ENCODE measurements around the gene POLR1E.
"Not testable (repeated sequence)": the region's sequence is repeated elsewhere in the genome, so short reads cannot be mapped to it uniquely, and the experiment has no call there.

POLR1E gene

DNA sequence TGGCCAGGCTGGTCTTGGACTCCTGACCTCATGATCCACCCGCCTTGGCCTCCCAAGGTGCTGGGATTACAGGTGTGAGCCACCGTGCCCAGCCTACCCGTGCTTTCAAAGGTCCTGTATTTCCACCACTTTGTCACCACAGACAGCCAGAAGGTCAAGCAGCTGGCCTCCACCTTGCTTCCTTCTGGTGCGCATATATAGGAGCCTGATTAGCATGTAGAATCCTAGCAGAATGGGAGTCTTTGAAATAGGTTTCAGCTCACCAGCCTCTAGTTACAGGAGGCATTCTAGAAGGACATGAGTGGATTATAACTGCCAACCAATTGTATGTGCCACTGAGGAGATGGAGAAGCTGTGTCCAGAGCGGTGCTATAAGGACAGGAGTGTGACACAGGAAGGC lies 18.9 kb downstream of the POLR1E start:
- DNase-seq: no peak

DNA sequence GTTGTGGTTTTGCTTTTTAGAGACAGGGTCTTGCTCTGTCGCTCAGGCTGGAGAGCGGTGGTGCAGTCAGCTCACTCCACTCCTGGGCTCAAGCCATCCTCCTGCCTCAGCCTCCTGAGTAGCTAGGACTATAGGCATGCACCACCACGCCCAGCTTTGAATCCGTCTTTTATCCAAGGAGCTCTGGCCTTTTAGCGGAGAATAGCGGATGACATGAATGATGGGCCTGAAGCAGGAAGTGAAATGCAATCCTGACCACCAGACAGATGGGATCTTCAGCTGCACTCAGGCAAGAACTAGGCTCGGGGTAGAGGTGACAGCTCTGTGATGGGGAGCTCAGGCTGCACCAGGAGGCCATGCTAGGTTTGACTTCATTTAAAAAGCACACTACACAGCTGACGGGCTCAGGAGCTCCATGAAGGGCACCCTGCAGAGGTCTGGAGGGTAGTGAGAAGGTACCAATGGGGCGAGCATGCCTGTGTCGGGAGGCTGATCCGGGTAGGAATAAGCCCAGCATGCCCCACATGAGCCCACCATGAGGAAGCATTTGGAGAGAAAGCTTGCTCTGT lies 21.9 kb downstream of the POLR1E start:
- no peak for DNase-seq

GRCh38 chr9:37508135-37508833 lies 22.5 kb downstream of the POLR1E start:
- no peak for DNase-seq

DNA sequence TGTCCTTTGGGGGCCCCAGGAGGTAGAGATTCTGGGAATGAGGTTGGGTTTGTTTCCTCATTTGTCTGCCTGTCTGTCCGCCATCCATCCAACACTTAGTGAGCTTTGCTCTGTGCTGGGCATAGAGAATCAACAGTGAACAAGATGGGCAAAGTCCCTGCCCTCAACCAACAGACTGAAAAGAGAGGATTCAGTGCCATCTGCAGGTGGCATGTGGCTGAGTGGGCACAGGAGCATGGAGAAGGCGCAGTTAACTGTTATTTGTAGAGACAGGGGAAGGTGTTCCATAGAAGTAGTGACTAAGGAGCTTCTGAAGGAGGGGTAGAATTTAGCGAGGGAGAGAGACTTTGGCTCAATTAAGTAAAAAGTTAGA lies 23.1 kb downstream of the POLR1E start:
- peak; percentile 21 for DNase-seq

DNA sequence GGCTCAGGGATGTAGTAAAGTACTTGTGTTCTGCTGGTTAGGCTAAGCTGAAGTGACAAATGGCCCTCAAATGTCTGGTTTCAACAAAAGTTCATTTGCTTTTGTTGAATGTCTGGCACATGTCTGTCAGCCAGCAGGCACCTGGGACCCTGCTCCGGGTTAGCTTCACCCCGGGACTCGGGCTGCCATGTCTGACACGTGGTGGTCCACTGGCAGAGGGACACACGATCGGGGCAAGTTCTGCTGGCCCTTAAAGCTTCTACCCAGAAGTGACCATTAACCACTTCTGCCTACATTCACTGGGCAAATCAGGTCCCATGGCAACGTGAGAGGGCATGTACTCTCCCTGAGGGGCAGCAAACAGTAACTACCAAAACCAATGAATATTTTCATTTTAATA lies 23.8 kb downstream of the POLR1E start:
- DNase-seq: no peak

DNA sequence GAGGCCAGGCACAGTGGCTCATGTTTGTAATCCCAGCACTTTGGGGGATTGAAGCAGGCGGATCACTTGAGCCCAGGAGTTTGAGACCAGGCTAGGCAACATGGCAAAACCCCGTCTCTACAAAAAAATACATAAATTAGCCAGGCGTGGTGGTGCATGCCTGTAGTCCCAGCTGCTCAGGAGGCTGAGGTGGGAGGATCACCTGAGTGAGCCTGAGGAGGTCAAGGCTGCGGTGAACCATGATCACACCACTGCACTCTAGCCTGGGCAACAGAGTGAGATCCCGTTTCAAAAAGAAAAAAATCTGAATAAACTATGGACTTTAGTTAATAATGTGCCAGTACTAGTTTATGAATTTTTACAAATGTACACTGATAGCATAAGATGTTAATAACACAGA lies 24.3 kb downstream of the POLR1E start:
- not testable (repeated sequence) for DNase-seq

GRCh38 chr9:37511016-37512010 lies 25.6 kb downstream of the POLR1E start:
- DNase-seq: peak; percentile 42

- no peak for DNase-seq
Observed at GRCh38 chr9:37512437-37512836, 26.7 kb downstream of the POLR1E start.

DNA sequence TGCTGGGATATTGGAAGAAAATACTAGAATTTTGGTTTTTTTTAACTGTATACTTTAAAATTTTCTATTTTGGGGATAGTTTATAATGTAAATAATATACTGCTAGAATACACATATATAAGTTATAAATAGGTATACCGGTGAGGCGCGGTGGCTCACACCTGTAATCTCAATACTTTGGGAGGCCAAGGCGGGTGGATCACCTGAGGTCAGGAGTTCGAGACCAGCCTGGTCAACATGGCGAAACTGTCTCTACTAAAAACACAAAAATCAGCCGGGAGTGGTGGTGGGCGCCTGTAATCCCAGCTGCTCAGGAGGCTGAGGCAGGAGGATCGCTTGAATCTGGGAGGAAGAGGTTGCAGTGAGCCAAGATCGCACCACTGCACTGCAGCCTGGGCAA lies 28.7 kb downstream of the POLR1E start:
- not testable (repeated sequence) for DNase-seq

- no peak for DNase-seq
Observed at GRCh38 chr9:37514999-37515398, 29.3 kb downstream of the POLR1E start.

- DNase-seq: no peak
Observed at GRCh38 chr9:37515620-37516258, 30.0 kb downstream of the POLR1E start.

DNA sequence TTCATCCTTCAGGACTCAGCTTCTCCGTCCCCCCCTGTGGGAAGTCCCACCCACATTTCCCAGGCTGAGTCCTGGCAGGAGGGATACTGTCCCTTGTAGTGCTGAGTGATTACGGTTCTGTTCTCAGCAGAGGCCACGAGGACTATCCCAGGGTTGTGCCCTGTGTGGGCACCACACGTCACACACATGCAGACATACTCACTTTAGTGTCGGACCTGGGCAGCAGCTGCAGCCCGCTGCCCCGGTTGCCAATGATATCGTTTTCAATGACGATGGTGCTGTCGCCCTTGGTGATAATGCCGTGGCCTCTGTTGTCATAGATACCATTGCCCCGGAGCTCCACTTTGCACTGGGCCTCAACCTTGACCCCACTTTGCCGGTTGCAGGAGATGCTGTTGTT lies 32.2 kb downstream of the POLR1E start:
- DNase-seq: no peak

GRCh38 chr9:37520641-37521040 lies 34.9 kb downstream of the POLR1E start:
- no peak for DNase-seq

DNA sequence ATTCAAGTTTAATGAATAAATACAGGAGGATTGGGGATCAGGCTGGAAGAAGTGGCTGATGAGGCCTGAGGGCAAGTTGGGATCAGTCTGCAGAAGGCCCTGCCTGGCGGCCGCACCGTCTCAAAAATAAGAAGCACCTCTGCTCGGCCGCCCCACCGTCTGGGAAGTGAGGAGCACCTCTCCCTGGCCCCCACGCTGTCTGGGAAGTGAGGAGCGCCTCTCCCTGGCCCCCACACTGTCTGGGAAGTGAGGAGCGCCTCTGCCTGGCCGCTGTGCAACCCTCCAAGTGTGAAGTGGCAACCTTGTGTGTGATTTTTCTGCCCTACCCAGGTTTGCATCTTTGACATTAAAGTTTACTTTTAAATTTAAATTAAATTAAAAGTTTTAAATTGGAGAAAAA lies 35.4 kb downstream of the POLR1E start:
- DNase-seq: no peak

DNA sequence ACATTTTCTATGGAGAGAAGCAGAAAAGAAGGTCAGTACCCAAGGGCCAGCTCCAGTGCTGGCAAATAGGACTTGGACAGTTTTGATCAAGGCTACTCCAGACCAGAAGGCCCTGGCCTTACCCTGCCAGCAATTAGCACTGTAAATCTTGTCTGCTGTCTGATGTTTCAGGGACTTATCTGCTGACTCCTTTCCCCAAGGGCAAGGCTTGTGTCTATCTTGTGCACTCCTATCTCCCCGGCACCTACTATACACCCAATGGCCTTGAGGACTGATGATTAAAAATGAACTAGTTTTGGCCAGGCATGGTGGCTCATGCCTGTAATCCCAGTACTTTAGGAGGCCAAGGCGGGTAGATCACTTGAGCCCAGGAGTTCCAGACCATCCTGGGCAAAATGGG lies 37.2 kb downstream of the POLR1E start:
- peak; percentile 24 for DNase-seq

DNA sequence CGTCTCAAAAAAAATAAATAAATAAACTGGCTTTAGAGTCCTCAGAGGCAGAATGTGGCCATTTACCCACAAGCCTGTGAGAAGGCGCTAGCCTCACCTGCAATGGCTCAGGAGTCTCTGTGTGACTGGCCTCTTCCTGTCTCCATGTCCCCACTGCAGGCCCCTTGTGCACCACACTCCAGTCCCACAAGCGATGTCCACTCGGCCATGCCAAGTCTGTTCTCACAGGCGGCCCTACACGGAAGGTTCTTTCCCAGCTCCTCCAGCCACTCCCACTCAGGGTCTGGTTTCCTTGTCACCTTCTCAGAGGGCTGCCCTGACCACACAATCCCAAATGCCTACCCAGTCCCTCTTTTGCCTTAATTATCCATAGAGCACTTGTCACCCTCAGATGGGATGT lies 38.2 kb downstream of the POLR1E start:
- DNase-seq: no peak

DNA sequence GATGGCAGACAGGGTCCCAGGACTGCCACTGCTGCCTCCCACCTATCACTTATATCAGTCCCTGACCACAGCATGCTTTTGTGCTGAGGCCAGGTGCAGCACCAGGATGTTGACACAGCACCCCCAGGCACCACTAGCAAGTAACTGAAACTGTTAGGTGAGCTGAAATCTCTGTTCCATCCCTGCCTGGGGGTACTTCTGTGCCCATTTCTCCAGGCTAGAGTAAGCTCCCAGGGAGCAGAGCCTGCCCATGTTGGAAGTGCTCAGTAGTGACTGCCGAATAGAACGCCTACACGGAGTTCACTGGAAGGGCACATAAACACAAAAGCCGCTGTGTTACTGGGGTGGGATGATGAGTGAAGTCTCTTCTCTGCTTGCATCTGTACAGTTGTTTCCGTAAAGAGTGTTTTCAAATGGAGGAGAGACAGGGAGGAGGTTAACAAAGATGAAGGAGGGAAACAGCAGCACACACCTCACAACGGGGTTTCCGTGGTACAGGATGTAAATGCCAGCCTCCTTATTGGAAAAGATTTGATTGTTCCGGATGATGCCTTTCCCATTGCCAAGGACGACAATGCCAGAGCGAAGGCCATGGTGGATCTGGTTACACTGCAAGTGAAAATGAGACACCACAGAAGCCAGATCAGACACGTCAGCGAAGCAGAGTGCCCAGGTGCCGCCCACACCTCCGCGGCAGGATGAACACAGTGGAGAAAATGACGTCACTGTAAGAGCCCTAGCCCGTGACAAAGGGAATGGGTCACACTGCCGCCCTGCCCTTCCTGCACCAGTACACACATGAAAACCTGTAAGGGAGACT lies 43.1 kb downstream of the POLR1E start:
- DNase-seq: no peak

DNA sequence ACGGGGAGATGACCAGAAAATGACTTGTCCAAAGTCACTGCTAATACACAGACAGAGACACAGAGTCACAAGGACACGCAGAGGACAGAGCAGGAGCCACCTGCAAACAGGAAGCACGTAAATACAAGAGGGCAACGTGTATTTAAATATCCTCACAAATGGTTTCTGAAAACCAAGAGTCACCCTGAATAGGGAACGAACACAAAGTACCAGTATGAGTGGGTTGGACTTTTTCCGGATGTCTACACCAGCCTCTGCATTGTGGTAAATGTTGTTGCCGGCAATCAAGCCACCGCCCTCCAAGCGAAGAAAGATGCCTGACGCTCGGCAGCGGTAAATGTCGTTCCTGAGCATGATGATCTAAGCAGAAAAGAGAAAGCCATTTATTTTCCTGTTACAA lies 46.0 kb downstream of the POLR1E start:
- no peak for DNase-seq

- no peak for DNase-seq
Observed at GRCh38 chr9:37534412-37534811, 48.7 kb downstream of the POLR1E start.

DNA sequence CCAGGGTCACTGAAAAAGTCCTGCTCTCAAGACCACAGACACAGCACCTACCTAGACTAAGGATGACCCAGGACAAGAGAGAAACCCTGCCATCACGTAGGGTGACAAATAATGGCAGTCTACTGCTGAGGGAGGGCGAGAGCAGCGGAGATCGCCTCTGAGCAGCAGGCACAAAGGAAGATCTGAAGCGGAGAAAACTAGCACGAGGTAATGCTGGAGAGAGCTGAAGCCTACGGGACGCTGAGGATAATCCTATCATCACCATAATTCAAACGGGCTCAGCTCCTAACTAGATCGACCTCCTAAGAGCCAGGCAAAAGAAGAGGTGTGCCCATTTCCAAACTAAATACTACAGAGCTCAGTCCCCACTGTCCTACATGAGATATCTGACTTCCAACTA lies 49.2 kb downstream of the POLR1E start:
- DNase-seq: no peak

- no peak for DNase-seq
Observed at GRCh38 chr9:37538099-37538498, 52.4 kb downstream of the POLR1E start.

GRCh38 chr9:37539634-37540033 lies 53.9 kb downstream of the POLR1E start:
- no peak for DNase-seq
